ENCODE data around the gene SNX25. TPM values are rescaled to one million over a fixed set of nuclear protein-coding genes. Genes with fewer than 3 reads are reported as not detected.

Gene SNX25
- total RNA-seq, 1 donor from 2014 or later: 10.9 TPM

- no peak for TF ChIP-seq CTCF (IDR thresholded peaks at IDR 0.05; ENCODE audit: unreplicated experiment)
- Mint-ChIP-seq H3K4me3 (no peak overlapping the region), H3K4me1 (peaks cover 12% of the 10 kb centered on the region), H3K27ac (no peak overlapping the region), H3K36me3 (no peaks in the 10 kb centered on the region), H3K27me3 (ENCODE audit: low read depth) (no peaks in the 10 kb centered on the region), H3K9me3 (no peaks in the 10 kb centered on the region)
- DNase-seq (ENCODE audit: low spot score in 2 of 2, unreplicated experiment in 2 of 2): no peak
Observed at GRCh38 chr4:185227713-185228278, 18.4 kb downstream of the SNX25 start.

GRCh38 chr4:185229021-185229818, 19.8 kb downstream of the SNX25 start:
- no peaks in the 10 kb centered on the region for H3K27me3 Mint-ChIP-seq (ENCODE audit: low read depth)
- H3K9me3 Mint-ChIP-seq: no peaks in the 10 kb centered on the region
- no peak for DNase-seq (ENCODE audit: low spot score in 2 of 2, unreplicated experiment in 2 of 2)
- no peaks in the 10 kb centered on the region for H3K36me3 Mint-ChIP-seq
- no peak for TF ChIP-seq CTCF (IDR thresholded peaks at IDR 0.05; ENCODE audit: unreplicated experiment)
- H3K27ac Mint-ChIP-seq: no peak overlapping the region
- no peak overlapping the region for H3K4me3 Mint-ChIP-seq
- H3K4me1 Mint-ChIP-seq: peaks cover 12% of the 10 kb centered on the region

GRCh38 chr4:185232370-185232769, 23.0 kb downstream of the SNX25 start:
- no peak overlapping the region for H3K27ac Mint-ChIP-seq
- no peaks in the 10 kb centered on the region for H3K9me3 Mint-ChIP-seq
- DNase-seq (ENCODE audit: low spot score in 2 of 2, unreplicated experiment in 2 of 2): no peak
- H3K4me1 Mint-ChIP-seq: peaks cover 27% of the 10 kb centered on the region
- no peaks in the 10 kb centered on the region for H3K36me3 Mint-ChIP-seq
- no peaks in the 10 kb centered on the region for H3K27me3 Mint-ChIP-seq (ENCODE audit: low read depth)
- TF ChIP-seq CTCF (IDR thresholded peaks at IDR 0.05; ENCODE audit: unreplicated experiment): no peak
- H3K4me3 Mint-ChIP-seq: no peak overlapping the region

GRCh38 chr4:185235119-185235842, 25.9 kb downstream of the SNX25 start:
- Mint-ChIP-seq H3K4me1 (peaks cover 28% of the 10 kb centered on the region), H3K27ac (no peak overlapping the region), H3K27me3 (ENCODE audit: low read depth) (no peaks in the 10 kb centered on the region), H3K9me3 (peaks cover 10% of the 10 kb centered on the region), H3K36me3 (peaks cover 5% of the 10 kb centered on the region), H3K4me3 (no peak overlapping the region)
- TF ChIP-seq CTCF (IDR thresholded peaks at IDR 0.05; ENCODE audit: unreplicated experiment): no peak
- DNase-seq (ENCODE audit: low spot score in 2 of 2, unreplicated experiment in 2 of 2): no peak

- Mint-ChIP-seq H3K4me3 (no peak overlapping the region), H3K27ac (peak overlapping the region; percentile 22), H3K9me3 (peaks cover 10% of the 10 kb centered on the region), H3K36me3 (peaks cover 5% of the 10 kb centered on the region), H3K4me1 (peaks cover 28% of the 10 kb centered on the region), H3K27me3 (ENCODE audit: low read depth) (no peaks in the 10 kb centered on the region)
- no peak for DNase-seq (ENCODE audit: low spot score in 2 of 2, unreplicated experiment in 2 of 2)
- no peak for TF ChIP-seq CTCF (IDR thresholded peaks at IDR 0.05; ENCODE audit: unreplicated experiment)
Observed at GRCh38 chr4:185235843-185236503, 26.6 kb downstream of the SNX25 start.

Measured in mesothelial cell of epicardium (in vitro differentiated cells).